NCI-H748 treated with DMSO at 0.1 percent for 48 hours (cell line): ENCODE measurements around the gene C2orf81.
"Not testable (repeated sequence)": the region's sequence is repeated elsewhere in the genome, so short reads cannot be mapped to it uniquely, and the experiment has no call there.

ENCODE experiments used
- DNase-seq: peaks from one replicate; lab custom pipeline; 2025; lab: John Stamatoyannopoulos, UW

C2orf81 gene

GRCh38 chr2:74442483-74443297, 21.3 kb upstream of the C2orf81 start:
- DNase-seq = not testable (repeated sequence)

DNA sequence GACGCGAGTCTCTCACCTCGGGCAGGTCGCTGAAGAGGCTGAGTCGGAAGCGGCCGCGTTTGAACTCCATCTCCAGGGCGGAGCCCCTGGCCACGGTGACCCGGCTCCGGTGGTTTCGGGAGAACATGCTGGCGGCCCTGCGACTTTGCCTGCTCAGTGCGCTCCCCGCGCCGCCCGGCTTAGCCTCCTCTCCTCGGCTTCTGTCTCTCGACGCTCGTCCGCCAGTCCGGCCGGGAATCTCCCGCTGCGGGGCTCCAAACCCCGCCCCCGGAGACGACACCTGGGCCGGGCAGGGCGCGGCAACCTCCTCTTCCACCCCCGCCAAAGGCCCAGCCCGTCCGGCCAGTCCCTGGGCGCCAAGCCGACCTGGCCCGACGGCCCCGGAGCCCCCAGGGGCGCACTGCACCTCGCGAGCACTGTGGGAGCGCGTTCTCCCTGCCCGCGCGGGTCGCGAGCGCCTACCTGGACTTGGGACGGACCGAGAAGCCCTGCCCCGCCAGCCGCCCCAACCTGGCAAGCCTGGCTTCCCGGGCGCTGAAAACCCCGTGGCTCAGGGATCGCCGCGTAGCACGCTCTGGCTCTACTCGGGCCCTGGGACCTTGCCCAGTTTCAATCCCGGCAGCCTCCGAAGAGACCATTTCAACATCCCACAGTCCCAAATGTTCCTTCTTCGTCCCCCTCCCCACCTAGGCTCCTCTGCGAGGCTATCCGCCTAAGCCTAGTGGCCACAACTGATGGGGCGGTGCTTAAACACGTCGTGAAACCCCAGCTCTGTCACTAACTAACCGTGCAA, 20.5 kb upstream of the C2orf81 start, which contains the start of gene RTKN:
Gene RTKN, minus strand, starts transcription at position 248 of the 793 bp plus-strand sequence. Its CDS starts 121 bp downstream, at position 127.
- DNase-seq = no peak

GRCh38 chr2:74441170-74441689, 19.8 kb upstream of the C2orf81 start:
- DNase-seq = no peak

DNA sequence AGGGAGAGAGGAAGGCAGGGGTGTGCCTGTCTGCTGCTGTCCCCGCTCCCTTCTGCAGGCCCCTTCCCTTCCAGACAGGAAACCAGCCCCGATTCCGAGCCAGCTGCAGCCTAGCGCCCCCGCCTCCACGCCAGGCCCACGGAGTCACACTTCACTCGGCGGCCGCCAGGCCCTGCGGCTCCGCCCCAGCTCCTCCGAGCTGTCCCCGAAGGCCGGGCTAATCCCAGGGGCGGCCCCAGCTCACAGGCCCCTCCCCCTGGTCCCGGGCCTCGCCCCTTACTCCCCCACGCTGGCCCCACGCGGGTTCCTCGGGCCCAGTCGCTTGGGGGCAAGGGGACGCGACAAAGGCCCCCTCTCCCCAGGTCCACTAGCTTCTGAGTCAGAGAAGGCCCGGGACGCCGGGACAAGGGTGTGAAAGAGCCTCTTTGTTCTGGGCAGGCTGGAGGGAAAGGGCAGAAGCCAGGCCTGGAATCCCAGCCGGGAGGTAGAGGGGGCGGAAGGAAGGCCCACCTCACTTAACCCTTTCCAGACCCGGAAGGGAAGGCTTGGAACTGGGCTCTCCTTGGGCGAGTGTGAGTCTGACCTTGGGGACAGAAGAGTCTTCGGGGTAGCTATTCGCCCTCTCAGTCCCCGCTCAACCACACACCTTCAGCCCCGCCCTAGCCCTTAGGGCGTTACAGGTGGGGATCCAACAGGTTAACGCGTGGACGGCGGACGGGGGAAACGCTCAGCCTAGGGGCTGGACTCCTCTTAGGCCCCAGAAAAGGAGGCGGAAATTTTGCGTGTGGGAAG, 19.2 kb upstream of the C2orf81 start:
- peak; percentile 34 for DNase-seq

GRCh38 chr2:74439803-74440377, 18.5 kb upstream of the C2orf81 start:
- DNase-seq = no peak

- DNase-seq = no peak
Observed at GRCh38 chr2:74439373-74439772, 18.0 kb upstream of the C2orf81 start.

GRCh38 chr2:74438248-74438647, 16.8 kb upstream of the C2orf81 start:
- no peak for DNase-seq

- no peak for DNase-seq
Observed at GRCh38 chr2:74436848-74437695, 15.7 kb upstream of the C2orf81 start.

- DNase-seq = no peak
Observed at GRCh38 chr2:74436111-74436805, 14.8 kb upstream of the C2orf81 start.

DNA sequence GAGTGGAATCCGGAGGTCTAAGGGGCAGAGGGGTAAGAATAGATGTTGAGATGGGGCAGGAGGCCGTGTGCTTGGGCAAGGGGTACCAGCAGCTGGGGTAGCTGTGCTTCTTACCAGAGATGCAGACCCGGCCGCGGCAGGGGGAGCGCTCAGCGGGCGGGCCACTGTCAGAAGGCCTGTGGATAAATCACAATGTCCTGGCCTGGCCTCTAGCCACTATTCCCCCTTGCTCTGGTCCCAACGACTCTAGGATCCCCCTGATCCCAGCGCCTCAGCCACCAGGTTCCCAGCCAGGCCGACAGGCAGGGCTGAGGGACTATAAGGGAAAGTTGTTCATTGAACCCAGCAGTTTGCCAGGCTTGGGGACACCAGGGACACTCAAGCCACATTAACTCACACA, 9.1 kb upstream of the C2orf81 start:
- no peak for DNase-seq

DNA sequence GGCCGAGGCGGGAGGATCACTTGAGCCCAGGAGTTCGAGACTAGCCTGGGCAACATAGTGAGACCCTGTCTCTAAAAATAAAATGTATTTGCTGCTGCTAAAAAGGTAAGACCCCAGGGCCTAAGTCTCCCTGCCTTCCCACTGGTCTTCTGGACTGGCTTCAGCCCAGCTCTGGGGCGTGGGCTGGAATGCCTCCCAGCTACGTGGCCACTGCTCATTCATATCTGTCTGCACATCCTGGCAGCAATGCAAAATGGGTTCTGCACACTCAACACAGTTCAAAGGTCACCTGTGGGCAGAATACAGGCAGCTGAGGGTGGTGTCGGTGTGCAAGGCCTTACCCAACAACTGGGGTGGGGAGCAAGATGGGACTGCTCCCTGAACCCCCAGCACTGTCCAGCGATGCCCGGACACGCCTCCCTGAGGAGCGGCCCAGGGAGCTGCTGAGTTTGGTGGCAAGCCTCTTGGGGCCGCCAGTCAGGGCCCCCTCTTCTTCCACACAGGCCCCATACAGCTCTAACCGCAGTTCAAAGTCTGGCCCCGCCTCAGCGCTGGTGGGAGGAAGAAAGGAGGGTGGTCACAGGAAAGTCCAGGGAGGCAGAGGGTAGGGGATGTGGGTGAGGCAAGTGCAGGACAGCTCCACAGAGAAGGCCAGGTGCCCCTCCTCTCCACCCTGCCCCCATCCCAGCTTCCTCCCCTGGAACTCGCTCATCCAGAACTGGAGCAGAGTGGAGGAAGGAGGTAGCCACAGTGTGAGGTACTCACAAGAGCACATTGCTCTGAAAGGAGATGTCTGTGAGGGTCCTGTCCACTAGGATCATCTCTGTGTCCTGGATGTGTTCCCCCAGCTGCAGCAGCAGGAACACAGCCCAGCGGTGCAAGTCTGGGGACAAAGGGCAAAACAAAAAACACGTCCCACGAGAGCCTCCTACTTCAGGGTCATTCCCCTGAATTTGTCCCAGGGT, 8.3 kb upstream of the C2orf81 start:
- no peak for DNase-seq

DNA sequence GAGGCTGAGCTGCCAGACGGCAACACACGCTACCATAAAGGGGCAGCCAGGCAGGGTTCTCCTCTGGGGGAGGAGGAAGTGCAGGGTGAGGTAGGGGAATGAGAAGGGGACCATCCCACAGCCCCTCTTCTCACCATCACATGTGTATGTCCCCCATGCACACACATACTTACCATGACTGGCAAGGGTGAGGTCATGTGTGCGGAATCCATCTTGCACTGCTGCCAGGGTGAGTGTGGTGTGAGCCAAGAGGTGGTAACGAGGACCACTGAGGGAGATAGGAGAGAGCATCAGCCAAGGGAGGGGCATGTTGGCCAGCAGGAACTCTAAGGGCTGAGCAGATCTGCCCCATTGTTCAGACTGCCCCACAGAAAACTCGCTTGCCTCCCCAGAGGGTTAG, 7.3 kb upstream of the C2orf81 start:
- no peak for DNase-seq

- DNase-seq = no peak
Observed at GRCh38 chr2:74427551-74427950, 6.1 kb upstream of the C2orf81 start.

- DNase-seq = no peak
Observed at GRCh38 chr2:74426181-74426758, 4.9 kb upstream of the C2orf81 start.

GRCh38 chr2:74425523-74425922, 4.1 kb upstream of the C2orf81 start:
- no peak for DNase-seq

GRCh38 chr2:74424995-74425406, 3.6 kb upstream of the C2orf81 start:
- DNase-seq = no peak

- no peak for DNase-seq
Observed at GRCh38 chr2:74424139-74424992, 2.9 kb upstream of the C2orf81 start.
